ENCODE measurements around the gene SPA17. TPM values are rescaled to one million over a fixed set of nuclear protein-coding genes. Genes with fewer than 3 reads are reported as not detected.

The SPA17 gene
- total and polyA plus RNA-seq, 8 donors, result 1.8 to 26.8 (median 9.6) TPM; not detected in 2

- WGBS, 5 donors, result 87 to 92% (median 89%) methylated on average over 5 of the region's 5 CpGs
- TF ChIP-seq EP300 (IDR thresholded peaks at IDR 0.05) (no peak), POLR2AphosphoS5 (IDR thresholded peaks at IDR 0.05) (no peak), CTCF (IDR thresholded peaks at IDR 0.05) (no peak), POLR2A (IDR thresholded peaks at IDR 0.05) (no peak)
- Histone ChIP-seq H3K27me3 (no peaks in the 10 kb centered on the region), H3K4me1 (no peaks in the 10 kb centered on the region), H3K27ac (no peak overlapping the region), H3K4me3 (no peak overlapping the region), H3K36me3 (peaks cover 4 to 38% (median 32%) of the 10 kb centered on the region in 4 donors), H3K9me3 (no peaks in the 10 kb centered on the region)
- no peak for DNase-seq
- intact Hi-C loops (cut with DNase I; ENCODE audit: low total_unique reads), result no loop called here
Measured at GRCh38 chr11:124657904-124658303, 15.8 kb upstream of the SPA17 start.

DNA sequence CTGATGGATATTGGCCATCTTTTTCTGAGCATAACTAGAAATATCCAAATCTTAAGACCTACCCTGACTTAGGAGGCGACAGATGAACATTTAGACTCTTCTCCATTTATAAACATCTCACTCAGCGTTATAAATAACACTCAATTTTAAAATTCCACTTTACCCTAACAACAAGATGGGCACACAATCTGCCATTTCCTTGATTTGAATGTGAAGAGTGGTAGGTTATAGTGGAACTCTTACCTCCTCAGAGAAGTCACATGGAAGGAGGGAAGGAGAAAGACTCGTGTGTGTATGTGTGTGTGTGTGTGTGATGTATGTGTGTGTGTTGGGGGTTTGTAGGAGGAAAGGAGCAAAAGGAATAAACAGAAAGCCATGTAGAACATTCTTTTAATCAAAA is 15.2 kb upstream of the SPA17 start:
- Histone ChIP-seq H3K4me3 (no peak overlapping the region), H3K4me1 (no peaks in the 10 kb centered on the region), H3K36me3 (peaks cover 0 to 33% (median 31%) of the 10 kb centered on the region in 4 donors), H3K27ac (no peak overlapping the region), H3K9me3 (no peaks in the 10 kb centered on the region), H3K27me3 (no peaks in the 10 kb centered on the region)
- TF ChIP-seq CTCF (IDR thresholded peaks at IDR 0.05) (no peak), POLR2AphosphoS5 (IDR thresholded peaks at IDR 0.05) (no peak), POLR2A (IDR thresholded peaks at IDR 0.05) (no peak), EP300 (IDR thresholded peaks at IDR 0.05) (no peak)
- 71 to 88% (median 85%) methylated on average over 3 of the region's 3 CpGs for WGBS, 5 donors
- intact Hi-C loops (cut with DNase I; ENCODE audit: low total_unique reads), result no loop called here
- DNase-seq, result no peak

GRCh38 chr11:124658986-124659385 is 14.7 kb upstream of the SPA17 start:
- Histone ChIP-seq H3K9me3 (no peaks in the 10 kb centered on the region), H3K27me3 (no peaks in the 10 kb centered on the region), H3K27ac (no peak overlapping the region), H3K4me1 (no peaks in the 10 kb centered on the region), H3K4me3 (no peak overlapping the region), H3K36me3 (peaks cover 0 to 33% (median 31%) of the 10 kb centered on the region in 4 donors)
- WGBS, 5 donors, result 85 to 94% (median 90%) methylated on average over 1 of the region's 1 CpG
- intact Hi-C loops (cut with DNase I; ENCODE audit: low total_unique reads), result no loop called here
- TF ChIP-seq POLR2AphosphoS5 (IDR thresholded peaks at IDR 0.05), result no peak
- no peak for TF ChIP-seq CTCF (IDR thresholded peaks at IDR 0.05)
- TF ChIP-seq POLR2A (IDR thresholded peaks at IDR 0.05), result no peak
- no peak for TF ChIP-seq EP300 (IDR thresholded peaks at IDR 0.05)
- DNase-seq, result no peak

DNA sequence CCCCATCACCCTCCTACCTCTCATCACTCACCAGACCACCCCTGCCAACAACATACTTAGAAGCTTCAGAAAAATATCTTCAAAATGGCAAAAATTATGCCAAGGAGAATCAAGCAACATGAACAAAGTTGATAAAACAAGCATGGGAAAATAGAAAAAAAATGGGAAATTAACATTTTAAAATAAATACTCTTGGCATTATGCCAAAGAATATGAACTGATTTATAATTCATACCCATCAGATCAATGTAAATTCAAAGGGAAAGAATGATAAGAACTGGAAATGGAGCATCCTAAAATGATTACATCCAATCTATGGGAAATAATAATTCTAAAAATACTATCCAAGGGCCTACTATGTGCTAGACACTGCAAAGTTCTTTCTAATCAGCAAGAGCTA is 12.2 kb upstream of the SPA17 start:
- intact Hi-C loops (cut with DNase I; ENCODE audit: low total_unique reads), result no loop called here
- H3K4me1 ChIP-seq, result no peaks in the 10 kb centered on the region
- peaks cover 0 to 51% (median 44%) of the 10 kb centered on the region in 4 donors for H3K36me3 ChIP-seq
- TF ChIP-seq CTCF (IDR thresholded peaks at IDR 0.05), result no peak
- no peak for TF ChIP-seq POLR2A (IDR thresholded peaks at IDR 0.05)
- TF ChIP-seq EP300 (IDR thresholded peaks at IDR 0.05), result no peak
- no peak for TF ChIP-seq POLR2AphosphoS5 (IDR thresholded peaks at IDR 0.05)
- H3K9me3 ChIP-seq, result no peaks in the 10 kb centered on the region
- DNase-seq, result no peak
- H3K4me3 ChIP-seq, result no peak overlapping the region
- H3K27ac ChIP-seq, result no peak overlapping the region
- no peaks in the 10 kb centered on the region for H3K27me3 ChIP-seq
